IPS DF 6.9 (cell line): ENCODE results near the gene HOXB3.

Experiments used
- DNase-seq: peaks from one replicate; pipeline ENCODE4 v3.0.0-alpha.2; 2013; ENCODE audit warnings: low read depth, low spot score
- H3K27ac ChIP-seq: one replicate; pipeline ENCODE4 v1.5.1; 2013; ENCODE audit warnings: low read length, control low read depth
- H3K27me3 ChIP-seq: 2 replicates; pipeline ENCODE4 v1.6.1; 2013; ENCODE audit warnings: mild to moderate bottlenecking, low read length; ENCODE audit not compliant: control insufficient read depth, insufficient read depth
- H3K36me3 ChIP-seq: 2 replicates; pipeline ENCODE4 v1.6.1; 2013; ENCODE audit warnings: low read length; ENCODE audit not compliant: control insufficient read depth, insufficient read depth
- H3K4me1 ChIP-seq: 2 replicates; pipeline ENCODE4 v1.6.1; 2013; ENCODE audit warnings: low read length; ENCODE audit not compliant: control insufficient read depth, insufficient read depth
- H3K4me3 ChIP-seq: 2 replicates; pipeline ENCODE4 v1.5.1; 2013; ENCODE audit warnings: mild to moderate bottlenecking, low read length
- H3K9me3 ChIP-seq: 2 replicates; pipeline ENCODE4 v1.6.1; 2013; ENCODE audit warnings: low read length, inconsistent platforms; ENCODE audit not compliant: control insufficient read depth, insufficient read depth
- WGBS: extraction: QIAGEN DNeasy Blood & Tissue Kit; methylation state at CpG from one replicate; pipeline ENCODE4 v1.1.7; 2013; ENCODE audit warnings: mixed read lengths, missing lambda C conversion rate; ENCODE audit not compliant: insufficient read length, insufficient coverage; 5-methylcytosine and 5-hydroxymethylcytosine counted together

HOXB3 gene

GRCh38 chr17:48589060-48589830 lies 796 bp downstream of the HOXB3 start:
- no peaks in the 10 kb centered on the region for H3K36me3 ChIP-seq
- peaks cover 95% of the 10 kb centered on the region for H3K27me3 ChIP-seq
- no peak overlapping the region for H3K4me3 ChIP-seq
- no peak overlapping the region for H3K27ac ChIP-seq
- no peak for DNase-seq
- no CpG with 5 or more reads among the region's 10 CpGs for WGBS
- H3K4me1 ChIP-seq: peaks cover 3% of the 10 kb centered on the region; the same call in 1 of the 2 replicates
- no peaks in the 10 kb centered on the region for H3K9me3 ChIP-seq

DNA sequence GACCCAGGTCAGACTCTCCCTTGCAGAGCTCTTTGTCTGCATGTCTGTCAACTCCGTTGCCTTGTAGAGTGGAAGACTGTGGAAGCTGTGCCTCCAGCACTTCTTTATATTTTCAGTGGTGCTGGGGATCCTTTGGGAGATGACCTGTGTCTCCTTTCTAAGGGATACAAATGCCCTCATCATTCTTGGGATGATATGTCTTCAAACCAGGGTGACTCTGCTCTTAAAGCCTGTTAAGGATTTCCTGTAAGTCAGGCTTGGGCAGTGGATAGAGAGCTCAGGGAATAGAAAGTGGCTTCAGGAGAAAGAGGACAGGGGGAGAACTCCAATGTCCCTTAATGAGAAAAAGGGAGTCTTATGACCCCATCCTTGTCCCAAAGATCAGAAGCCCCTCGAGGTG lies 1.5 kb downstream of the HOXB3 start:
- no CpG with 5 or more reads among the region's 2 CpGs for WGBS
- no peak overlapping the region for H3K27ac ChIP-seq
- DNase-seq: no peak
- H3K4me3 ChIP-seq: no peak overlapping the region
- H3K4me1 ChIP-seq: peaks cover 2% of the 10 kb centered on the region; the same call in 1 of the 2 replicates
- peaks cover 98% of the 10 kb centered on the region for H3K27me3 ChIP-seq
- H3K9me3 ChIP-seq: no peaks in the 10 kb centered on the region
- no peaks in the 10 kb centered on the region for H3K36me3 ChIP-seq

GRCh38 chr17:48588074-48588415 lies 2.0 kb downstream of the HOXB3 start:
- no peak for DNase-seq
- no peak overlapping the region for H3K27ac ChIP-seq
- whole genome bisulfite sequencing: no CpG with 5 or more reads among the region's 2 CpGs
- H3K4me3 ChIP-seq: no peak overlapping the region
- H3K27me3 ChIP-seq: peaks cover 98% of the 10 kb centered on the region
- H3K9me3 ChIP-seq: no peaks in the 10 kb centered on the region
- peaks cover 2% of the 10 kb centered on the region; the same call in 1 of the 2 replicates for H3K4me1 ChIP-seq
- no peaks in the 10 kb centered on the region for H3K36me3 ChIP-seq

DNA sequence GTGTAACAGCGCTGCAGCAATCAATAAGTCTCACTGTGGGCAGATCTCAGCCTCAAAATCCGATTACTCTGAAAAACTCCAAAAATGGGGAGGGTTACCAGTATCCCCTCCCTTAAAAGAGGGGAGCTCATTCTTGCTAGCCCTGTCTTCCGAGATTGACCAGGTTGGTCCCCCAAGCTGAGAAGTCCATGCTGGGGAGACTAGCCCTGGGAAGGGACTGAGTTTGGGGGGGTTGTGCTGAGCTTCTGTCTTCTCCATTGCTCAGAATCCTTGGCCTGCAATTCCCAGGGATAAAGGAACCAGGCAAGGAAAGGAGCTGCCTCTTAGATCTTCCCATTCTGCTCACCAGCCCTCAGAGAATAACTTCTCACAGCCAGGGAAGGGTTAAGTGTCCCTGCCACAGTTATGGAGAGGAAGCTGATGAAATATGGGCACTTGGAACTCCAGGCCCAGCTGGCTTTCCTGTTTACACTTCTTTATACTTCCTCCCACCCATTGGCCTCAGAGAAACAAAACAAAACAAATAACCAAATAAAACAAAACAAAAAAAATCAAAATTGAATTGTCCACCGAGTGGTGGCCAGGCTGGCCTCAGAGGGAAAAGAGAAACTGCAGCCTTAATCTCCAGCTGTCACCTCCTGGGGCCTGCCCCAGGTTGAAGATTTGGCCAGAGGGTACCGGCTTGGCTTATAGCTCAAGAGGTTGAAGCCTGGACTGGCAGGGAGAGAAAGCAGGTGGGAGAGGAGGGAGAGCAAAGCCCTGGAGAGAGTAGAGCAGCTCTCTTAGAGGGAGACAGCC lies 2.6 kb downstream of the HOXB3 start:
- DNase-seq: no peak
- no peak overlapping the region for H3K27ac ChIP-seq
- no peaks in the 10 kb centered on the region for H3K36me3 ChIP-seq
- WGBS: no CpG with 5 or more reads among the region's 5 CpGs
- peaks cover 2% of the 10 kb centered on the region; the same call in 1 of the 2 replicates for H3K4me1 ChIP-seq
- H3K9me3 ChIP-seq: no peaks in the 10 kb centered on the region
- H3K4me3 ChIP-seq: no peak overlapping the region
- peaks cover 98% of the 10 kb centered on the region for H3K27me3 ChIP-seq

DNA sequence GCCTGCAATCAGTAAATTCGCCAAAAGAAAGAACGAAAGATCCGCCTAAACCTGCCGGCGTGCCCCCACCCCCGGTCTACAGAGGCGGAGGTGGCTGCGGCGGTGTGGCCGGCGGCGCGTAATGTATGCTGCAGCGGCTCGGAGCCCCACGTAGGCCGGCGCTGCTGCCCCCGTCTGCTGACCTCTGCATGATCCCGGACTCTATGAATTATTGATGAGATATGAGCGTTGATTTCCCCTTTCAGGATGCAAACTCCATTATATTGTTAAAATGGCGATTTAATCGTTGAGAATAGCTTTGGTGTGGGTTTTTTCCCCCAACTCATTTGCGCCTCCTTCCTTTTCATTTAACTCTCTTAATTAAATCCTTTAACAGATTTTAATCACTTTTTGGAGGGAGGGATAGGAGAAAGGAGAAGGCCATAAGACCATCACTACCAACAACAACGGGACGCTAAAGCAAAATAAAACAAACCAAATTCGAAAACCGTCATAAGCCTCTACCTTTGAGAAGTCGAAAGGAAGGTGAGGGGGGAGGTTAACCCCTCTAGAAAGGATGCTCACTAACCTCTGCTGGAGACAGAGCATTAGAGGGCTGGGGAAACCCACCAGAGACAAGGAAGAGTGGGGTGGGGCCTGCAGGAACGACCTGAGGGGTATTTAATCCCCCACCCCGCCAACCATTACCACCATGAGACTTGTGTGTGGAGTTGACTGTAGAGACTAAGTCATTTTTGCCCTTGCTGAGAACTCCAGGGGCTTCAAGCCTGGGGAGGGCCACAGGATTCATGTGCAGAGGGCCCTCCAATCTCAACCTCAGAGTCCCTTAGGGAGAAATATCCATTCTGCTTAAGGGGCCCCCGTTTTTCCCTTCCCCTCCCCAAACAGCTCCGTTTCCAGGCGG lies 3.4 kb downstream of the HOXB3 start:
- Histone ChIP-seq H3K4me1 (peaks cover 3% of the 10 kb centered on the region; the same call in 1 of the 2 replicates), H3K36me3 (no peaks in the 10 kb centered on the region), H3K27me3 (peaks cover 98% of the 10 kb centered on the region), H3K27ac (no peak overlapping the region), H3K9me3 (no peaks in the 10 kb centered on the region), H3K4me3 (no peak overlapping the region)
- DNase-seq: no peak
- no CpG with 5 or more reads among the region's 34 CpGs for WGBS

- no peaks in the 10 kb centered on the region for H3K36me3 ChIP-seq
- H3K4me1 ChIP-seq: peaks cover 2% of the 10 kb centered on the region; the same call in 1 of the 2 replicates
- peaks cover 98% of the 10 kb centered on the region for H3K27me3 ChIP-seq
- no peak overlapping the region for H3K27ac ChIP-seq
- no peak overlapping the region for H3K4me3 ChIP-seq
- WGBS: no CpG with 5 or more reads among the region's 2 CpGs
- no peak for DNase-seq
- H3K9me3 ChIP-seq: no peaks in the 10 kb centered on the region
Measured at GRCh38 chr17:48584223-48584741, 5.8 kb downstream of the HOXB3 start.

- no CpG with 5 or more reads among the region's 3 CpGs for WGBS
- no peak for DNase-seq
- Histone ChIP-seq H3K27ac (no peak overlapping the region), H3K36me3 (no peaks in the 10 kb centered on the region), H3K9me3 (no peaks in the 10 kb centered on the region), H3K27me3 (peaks cover 98% of the 10 kb centered on the region), H3K4me3 (no peak overlapping the region), H3K4me1 (peaks cover 2% of the 10 kb centered on the region; the same call in 1 of the 2 replicates)
Measured at GRCh38 chr17:48583708-48584222, 6.3 kb downstream of the HOXB3 start.

- Histone ChIP-seq H3K4me3 (no peak overlapping the region), H3K27me3 (peaks cover 96% of the 10 kb centered on the region), H3K27ac (no peak overlapping the region), H3K36me3 (no peaks in the 10 kb centered on the region), H3K9me3 (no peaks in the 10 kb centered on the region), H3K4me1 (peaks cover 3% of the 10 kb centered on the region; the same call in 1 of the 2 replicates)
- no CpG with 5 or more reads among the region's 7 CpGs for WGBS
- DNase-seq: no peak
Measured at GRCh38 chr17:48582750-48583069, 7.3 kb downstream of the HOXB3 start.

GRCh38 chr17:48579760-48580554 lies 10.1 kb downstream of the HOXB3 start:
- no CpG with 5 or more reads among the region's 26 CpGs for WGBS
- Histone ChIP-seq H3K4me3 (no peak overlapping the region), H3K27ac (no peak overlapping the region), H3K9me3 (no peaks in the 10 kb centered on the region), H3K4me1 (peaks cover 3% of the 10 kb centered on the region; the same call in 1 of the 2 replicates), H3K27me3 (peaks cover 96% of the 10 kb centered on the region), H3K36me3 (no peaks in the 10 kb centered on the region)
- no peak for DNase-seq
